GM19372 (cell line): Measurements from ENCODE around the gene RFC1.
"Not testable (repeated sequence)": the region's sequence is repeated elsewhere in the genome, so short reads cannot be mapped to it uniquely, and the experiment has no call there.

ENCODE experiments used
- ATAC-seq: cut with Tn5 transposase; IDR thresholded peaks from one replicate; pipeline ENCODE4 v1.9.1; 2021; ENCODE audit warnings: mild to moderate bottlenecking, low read depth, moderate library complexity; ENCODE audit not compliant: unreplicated experiment

The RFC1 gene

GRCh38 chr4:39308611-39309010, 57.6 kb downstream of the RFC1 start:
- no peak for ATAC-seq

GRCh38 chr4:39305912-39306677, 60.1 kb downstream of the RFC1 start:
- no peak for ATAC-seq

DNA sequence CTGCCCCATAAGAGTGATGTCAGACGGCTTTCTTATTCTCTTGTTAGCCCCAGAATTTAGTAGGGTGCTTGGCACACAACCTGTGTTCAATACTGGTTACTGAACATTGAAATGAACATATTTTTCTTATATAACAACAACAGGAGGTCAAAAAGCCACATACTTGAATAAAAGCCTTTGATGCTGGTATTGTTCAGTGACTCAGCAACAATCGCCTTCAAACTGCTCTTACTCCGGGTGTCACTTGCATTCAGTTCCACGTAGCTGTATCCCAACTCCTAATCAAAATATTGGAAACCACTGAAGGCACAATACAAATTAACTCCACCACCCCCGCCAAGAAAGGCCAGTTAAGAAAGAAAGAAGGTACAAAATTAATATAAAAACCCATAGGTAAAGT, 61.5 kb downstream of the RFC1 start:
- no peak for ATAC-seq

GRCh38 chr4:39303871-39304270, 62.3 kb downstream of the RFC1 start:
- no peak for ATAC-seq

GRCh38 chr4:39302901-39303300, 63.3 kb downstream of the RFC1 start:
- no peak for ATAC-seq

GRCh38 chr4:39295784-39296183, 70.4 kb downstream of the RFC1 start:
- ATAC-seq = no peak

DNA sequence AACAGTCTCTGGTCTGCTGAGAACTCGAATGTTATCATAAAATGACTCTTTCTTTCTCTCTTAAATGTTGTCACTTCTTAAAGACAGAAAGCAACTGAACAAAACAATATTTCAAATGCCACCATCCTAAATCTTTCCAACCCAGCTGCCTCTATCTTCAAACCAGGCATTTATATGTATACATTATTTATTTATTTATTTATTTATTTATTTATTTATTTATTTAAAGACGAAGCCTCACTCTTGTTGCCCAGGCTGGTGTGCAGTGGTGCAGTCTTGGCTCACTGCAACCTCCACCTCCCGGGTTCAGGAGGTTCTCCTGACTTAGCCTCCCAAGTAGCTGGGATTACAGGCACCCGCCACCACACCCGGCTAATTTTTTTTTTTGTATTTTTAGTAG, 73.7 kb downstream of the RFC1 start:
- ATAC-seq = not testable (repeated sequence)

- no peak for ATAC-seq
These were observed 74.5 kb downstream of the RFC1 start for GRCh38 chr4:39291686-39292085.

DNA sequence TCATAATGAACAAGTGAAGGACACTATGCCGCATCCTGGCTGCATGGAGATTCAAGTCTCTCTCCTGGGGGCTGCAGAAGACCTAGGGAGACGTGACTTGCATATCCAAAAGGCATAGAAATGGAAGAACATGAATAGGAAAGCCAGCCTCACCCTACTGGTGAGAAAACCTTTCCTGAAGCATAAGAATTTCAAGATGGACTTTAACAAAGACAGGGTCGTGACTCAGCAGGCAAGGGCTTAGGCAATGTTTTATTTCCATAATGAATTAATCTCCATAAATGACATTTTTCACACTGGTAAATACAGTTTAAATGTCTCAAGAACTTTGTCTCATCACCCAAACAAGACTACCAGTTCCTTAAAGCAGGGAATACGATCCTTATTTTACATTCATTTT, 78.9 kb downstream of the RFC1 start:
- no peak for ATAC-seq

GRCh38 chr4:39286263-39286662, 79.9 kb downstream of the RFC1 start:
- ATAC-seq = no peak

- ATAC-seq = no peak
These were observed 80.3 kb downstream of the RFC1 start for GRCh38 chr4:39285853-39286252.

GRCh38 chr4:39285111-39285795, 80.9 kb downstream of the RFC1 start:
- no peak for ATAC-seq

GRCh38 chr4:39280770-39281169, 85.4 kb downstream of the RFC1 start:
- ATAC-seq = no peak

- ATAC-seq = no peak
These were observed 86.7 kb downstream of the RFC1 start for GRCh38 chr4:39279416-39279815.

- no peak for ATAC-seq
These were observed 87.7 kb downstream of the RFC1 start for GRCh38 chr4:39278476-39278875.

DNA sequence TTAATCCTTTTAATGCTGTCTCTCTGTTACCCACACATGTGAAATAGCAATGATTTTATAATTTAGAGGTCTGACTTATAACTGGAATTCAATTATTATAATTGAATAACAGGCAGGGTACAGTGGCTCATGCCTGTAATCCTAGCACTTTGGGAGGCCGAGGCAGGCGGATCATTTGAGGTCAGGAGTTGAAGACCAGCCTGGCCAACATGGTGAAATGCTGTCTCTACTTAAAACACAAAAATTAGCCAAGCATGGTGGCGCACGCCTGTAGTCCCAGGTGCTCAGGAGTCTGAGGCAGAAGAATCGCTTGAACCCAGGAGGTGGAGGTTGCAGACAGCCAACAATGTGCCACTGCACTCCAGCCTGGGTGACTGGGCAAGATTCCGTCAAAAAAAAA, 88.5 kb downstream of the RFC1 start:
- ATAC-seq = not testable (repeated sequence)

GRCh38 chr4:39274503-39274902, 91.7 kb downstream of the RFC1 start:
- ATAC-seq = no peak

DNA sequence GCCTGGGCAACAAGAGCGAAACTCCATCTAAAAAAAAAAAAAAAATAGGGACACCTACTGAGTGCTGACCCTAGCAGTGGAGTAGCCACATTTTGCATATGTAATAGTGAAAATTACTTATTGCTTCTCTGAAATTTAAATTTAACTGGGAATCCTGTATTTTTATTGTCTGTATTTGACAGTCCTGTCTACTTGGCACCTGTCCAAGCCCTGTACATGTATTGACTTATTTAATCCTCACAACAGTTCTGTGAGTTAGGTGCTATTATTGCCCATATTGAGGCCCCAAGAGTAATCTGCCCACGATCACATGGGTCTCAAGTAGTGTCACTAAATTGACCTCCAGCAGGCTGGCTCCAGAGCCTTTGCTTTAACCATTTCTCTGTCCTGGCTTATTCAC, 102.3 kb downstream of the RFC1 start:
- ATAC-seq = no peak

- no peak for ATAC-seq
These were observed 106.4 kb downstream of the RFC1 start for GRCh38 chr4:39259571-39260330.

DNA sequence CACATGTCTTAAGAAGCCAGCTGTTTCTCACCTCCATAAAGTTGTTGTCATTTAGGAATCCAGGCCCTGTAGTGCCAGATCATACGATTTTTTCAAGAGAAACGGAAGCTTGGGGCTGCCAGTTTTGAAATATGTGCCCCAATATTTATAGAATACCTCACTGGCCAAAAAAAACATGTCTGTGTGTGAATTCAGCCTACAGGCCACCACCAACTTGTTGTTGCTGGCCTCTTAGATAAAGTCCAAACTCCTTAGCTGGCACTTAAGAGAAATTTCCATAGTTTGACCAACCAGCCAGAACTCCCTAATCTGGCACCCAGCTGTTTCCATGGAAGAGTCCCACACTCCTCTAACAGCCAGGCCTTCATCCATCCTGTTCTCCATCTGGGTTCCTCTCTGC, 109.7 kb downstream of the RFC1 start:
- no peak for ATAC-seq

DNA sequence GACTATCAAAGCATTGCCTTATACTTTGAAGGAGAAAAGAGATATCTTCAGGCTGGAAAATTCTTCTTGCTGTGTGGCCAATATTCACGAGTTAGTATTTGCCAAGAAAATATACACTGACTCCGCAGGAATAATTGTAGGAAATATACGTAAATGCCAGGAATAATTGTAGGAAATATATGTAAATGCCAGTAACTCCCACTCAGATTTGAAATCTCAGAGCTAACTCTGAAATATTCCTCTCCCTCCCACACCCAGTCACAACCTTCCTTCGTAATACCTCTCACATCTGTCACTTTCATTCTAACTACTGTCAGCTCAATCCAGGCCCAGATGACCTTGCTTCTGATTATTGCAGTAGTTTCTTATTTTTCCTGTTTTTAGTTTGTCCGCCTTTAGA, 110.3 kb downstream of the RFC1 start:
- no peak for ATAC-seq
